Karpas-422 (cell line): ENCODE results near the gene SNX24. TPM values are rescaled to one million over a fixed set of nuclear protein-coding genes. Genes with fewer than 3 reads are reported as not detected.
"Not testable (repeated sequence)": the region's sequence is repeated elsewhere in the genome, so short reads cannot be mapped to it uniquely, and the experiment has no call there.

Experiments used
- DNase-seq: peaks from one replicate; pipeline ENCODE4 v3.0.0-alpha.2; 2015
- H2AFZ ChIP-seq: fragments of 200-600 bp; sonication (generic); 2 replicates; pipeline ENCODE4 v1.6.1; 2014; ENCODE audit warnings: antibody characterized with exemption, low read length, mixed read lengths
- H3K27ac ChIP-seq: fragments of 200-600 bp; sonication (generic); 2 replicates; pipeline ENCODE4 v1.5.1; 2014; ENCODE audit warnings: mild to moderate bottlenecking, low read length, moderate library complexity
- H3K27me3 ChIP-seq: fragments of 200-600 bp; sonication (generic); 2 replicates; pipeline ENCODE4 v1.6.1; 2014; ENCODE audit warnings: low read length, mixed read lengths
- H3K36me3 ChIP-seq: fragments of 200-600 bp; sonication (generic); 2 replicates; pipeline ENCODE4 v1.6.1; 2014; ENCODE audit warnings: low read length, mixed read lengths; ENCODE audit not compliant: insufficient read depth
- H3K4me1 ChIP-seq: fragments of 200-600 bp; sonication (generic); 2 replicates; pipeline ENCODE4 v1.6.1; 2014; ENCODE audit warnings: mild to moderate bottlenecking, low read length, mixed read lengths
- H3K4me2 ChIP-seq: fragments of 200-600 bp; sonication (generic); 2 replicates; pipeline ENCODE4 v1.6.1; 2014; ENCODE audit warnings: low read length, low read depth, mild to moderate bottlenecking; ENCODE audit not compliant: poor library complexity, severe bottlenecking
- H3K4me3 ChIP-seq: fragments of 200-600 bp; sonication (generic); 2 replicates; pipeline ENCODE4 v1.5.1; 2014; ENCODE audit warnings: mild to moderate bottlenecking, antibody characterized with exemption, low read length, mixed read lengths
- H3K79me2 ChIP-seq: fragments of 200-600 bp; sonication (generic); 2 replicates; pipeline ENCODE4 v1.6.1; 2014; ENCODE audit warnings: mild to moderate bottlenecking, low read length, mixed read lengths
- H3K9ac ChIP-seq: fragments of 200-600 bp; sonication (generic); 2 replicates; pipeline ENCODE4 v1.6.0; 2014; ENCODE audit warnings: low read length
- H3K9me2 ChIP-seq: fragments of 200-600 bp; sonication (generic), shearing (Covaris generic); replicated peaks from 2 replicates; pipeline ENCODE4 v1.6.0; 2014; ENCODE audit warnings: mild to moderate bottlenecking, low read length, moderate library complexity; ENCODE audit not compliant: insufficient read depth
- H3K9me3 ChIP-seq: fragments of 300-700, 200-600 bp; sonication (generic); 2 replicates; pipeline ENCODE4 v1.6.1; 2014; ENCODE audit warnings: low read length, mixed read lengths
- H4K20me1 ChIP-seq: fragments of 200-600 bp; sonication (generic); 2 replicates; pipeline ENCODE4 v1.6.1; 2014; ENCODE audit warnings: mild to moderate bottlenecking, antibody characterized with exemption, low read length, low read depth; ENCODE audit not compliant: insufficient read depth
- total RNA-seq: library from RNA; depleted of rRNA; stranded (reverse); fragments of >200 nt; shearing (Covaris generic); gene quantifications from 2 replicates; pipeline ENCODE4 v1.2.3, GENCODE V29; 2014; ENCODE audit warnings: low replicate concordance

SNX24 gene
- total RNA-seq, 1 experiment from 2014 or later: not detected

DNA sequence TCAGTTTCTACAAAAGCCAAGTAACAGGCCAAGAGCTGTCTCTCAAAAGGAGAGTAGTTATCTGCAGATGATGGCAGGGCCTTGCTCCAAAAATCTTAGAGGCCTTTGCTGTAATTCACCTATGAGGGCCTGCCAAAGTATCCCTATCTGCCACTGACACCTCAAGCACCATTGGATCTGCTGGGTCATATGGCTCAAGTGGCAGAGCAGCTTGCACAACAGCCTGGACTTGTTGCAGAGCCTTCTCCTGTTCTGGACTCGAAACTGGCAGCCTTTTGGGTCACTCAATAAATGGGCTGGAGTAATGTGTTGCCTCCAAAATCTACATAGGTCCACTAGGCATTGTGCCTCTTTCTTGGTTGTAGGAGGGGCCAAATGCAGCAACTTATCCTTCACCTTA is 128.3 kb downstream of the SNX24 start:
- H3K27ac ChIP-seq, H3K4me1 ChIP-seq, H3K4me3 ChIP-seq, DNase-seq, H3K9me3 ChIP-seq, H3K36me3 ChIP-seq, H3K9ac ChIP-seq, H2AFZ ChIP-seq, H3K27me3 ChIP-seq, H3K9me2 ChIP-seq, H3K79me2 ChIP-seq, H4K20me1 ChIP-seq, H3K4me2 ChIP-seq: not testable (repeated sequence)

DNA sequence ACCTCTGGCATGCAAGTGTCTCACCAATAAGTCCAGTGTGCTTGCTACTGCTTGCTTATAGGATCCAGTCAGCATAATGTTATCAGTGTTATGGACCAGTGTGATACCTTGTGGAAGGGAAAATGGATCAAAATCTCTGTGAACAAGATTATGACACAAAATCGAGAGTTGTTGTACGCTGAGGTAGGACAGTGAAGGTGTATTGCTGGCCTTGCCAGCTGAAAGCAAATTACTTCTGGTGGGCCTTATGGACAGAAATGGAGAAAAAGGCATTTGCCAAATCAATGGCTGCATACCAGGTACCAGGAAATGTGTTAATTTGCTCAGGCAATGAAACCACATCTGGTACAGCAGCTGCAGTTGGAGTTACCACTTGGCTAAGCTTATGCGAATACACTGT is 128.8 kb downstream of the SNX24 start:
- not testable (repeated sequence) for H3K79me2 ChIP-seq, H3K36me3 ChIP-seq, DNase-seq, H3K4me1 ChIP-seq, H3K9ac ChIP-seq, H3K9me2 ChIP-seq, H3K27me3 ChIP-seq, H3K27ac ChIP-seq, H3K4me2 ChIP-seq, H3K9me3 ChIP-seq, H3K4me3 ChIP-seq, H2AFZ ChIP-seq, H4K20me1 ChIP-seq

GRCh38 chr5:122977319-122977718 is 131.9 kb downstream of the SNX24 start:
- no peak for DNase-seq
- no peak overlapping the region for H3K9ac ChIP-seq
- H3K4me1 ChIP-seq: no peaks in the 10 kb centered on the region
- H4K20me1 ChIP-seq: no peaks in the 10 kb centered on the region
- no peaks in the 10 kb centered on the region for H3K36me3 ChIP-seq
- H3K79me2 ChIP-seq: no peaks in the 10 kb centered on the region
- no peaks in the 10 kb centered on the region for H3K9me3 ChIP-seq
- H3K27me3 ChIP-seq: no peaks in the 10 kb centered on the region
- no peak overlapping the region for H3K4me2 ChIP-seq
- no peak overlapping the region for H3K27ac ChIP-seq
- H3K9me2 ChIP-seq: no peaks in the 10 kb centered on the region
- no peak overlapping the region for H3K4me3 ChIP-seq
- H2AFZ ChIP-seq: no peak overlapping the region

DNA sequence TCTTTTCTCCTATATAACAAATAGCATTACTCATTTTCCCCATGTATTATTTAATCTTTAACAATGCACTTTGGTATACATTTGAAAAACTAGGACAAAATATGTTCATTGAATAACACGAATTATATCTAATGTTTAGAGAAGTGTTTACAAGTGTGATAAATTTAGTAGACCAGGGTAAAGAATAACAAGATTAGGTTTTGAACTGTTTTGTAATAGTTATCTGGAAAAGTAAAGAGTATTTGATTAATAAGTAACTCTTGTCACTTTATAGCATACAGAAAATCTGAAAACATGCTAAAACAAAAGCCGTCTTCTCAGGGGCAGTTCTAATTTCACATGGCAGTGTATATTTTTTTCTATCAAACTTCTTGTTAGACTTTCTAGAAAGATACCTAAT is 132.7 kb downstream of the SNX24 start:
- no peaks in the 10 kb centered on the region for H3K36me3 ChIP-seq
- no peak overlapping the region for H2AFZ ChIP-seq
- H3K79me2 ChIP-seq: no peaks in the 10 kb centered on the region
- no peaks in the 10 kb centered on the region for H3K9me2 ChIP-seq
- H3K4me1 ChIP-seq: no peaks in the 10 kb centered on the region
- no peaks in the 10 kb centered on the region for H3K27me3 ChIP-seq
- H4K20me1 ChIP-seq: no peaks in the 10 kb centered on the region
- DNase-seq: no peak
- no peak overlapping the region for H3K4me3 ChIP-seq
- no peaks in the 10 kb centered on the region for H3K9me3 ChIP-seq
- H3K9ac ChIP-seq: no peak overlapping the region
- H3K4me2 ChIP-seq: no peak overlapping the region
- no peak overlapping the region for H3K27ac ChIP-seq

GRCh38 chr5:122978644-122979297 is 133.4 kb downstream of the SNX24 start:
- H3K9ac ChIP-seq: no peak overlapping the region
- no peaks in the 10 kb centered on the region for H3K9me3 ChIP-seq
- no peak overlapping the region for H2AFZ ChIP-seq
- no peaks in the 10 kb centered on the region for H3K79me2 ChIP-seq
- H3K9me2 ChIP-seq: no peaks in the 10 kb centered on the region
- H3K27me3 ChIP-seq: no peaks in the 10 kb centered on the region
- H3K4me3 ChIP-seq: no peak overlapping the region
- no peaks in the 10 kb centered on the region for H3K36me3 ChIP-seq
- no peaks in the 10 kb centered on the region for H4K20me1 ChIP-seq
- no peak for DNase-seq
- no peak overlapping the region for H3K4me2 ChIP-seq
- H3K27ac ChIP-seq: no peak overlapping the region
- H3K4me1 ChIP-seq: no peaks in the 10 kb centered on the region

- H3K79me2 ChIP-seq: no peaks in the 10 kb centered on the region
- H3K9ac ChIP-seq: no peak overlapping the region
- H3K27me3 ChIP-seq: no peaks in the 10 kb centered on the region
- no peaks in the 10 kb centered on the region for H3K9me3 ChIP-seq
- H3K9me2 ChIP-seq: no peaks in the 10 kb centered on the region
- no peak overlapping the region for H2AFZ ChIP-seq
- no peaks in the 10 kb centered on the region for H4K20me1 ChIP-seq
- no peak overlapping the region for H3K4me2 ChIP-seq
- no peaks in the 10 kb centered on the region for H3K4me1 ChIP-seq
- no peak for DNase-seq
- H3K27ac ChIP-seq: no peak overlapping the region
- H3K4me3 ChIP-seq: no peak overlapping the region
- H3K36me3 ChIP-seq: no peaks in the 10 kb centered on the region
Measured at GRCh38 chr5:122981846-122982245, 136.4 kb downstream of the SNX24 start.

DNA sequence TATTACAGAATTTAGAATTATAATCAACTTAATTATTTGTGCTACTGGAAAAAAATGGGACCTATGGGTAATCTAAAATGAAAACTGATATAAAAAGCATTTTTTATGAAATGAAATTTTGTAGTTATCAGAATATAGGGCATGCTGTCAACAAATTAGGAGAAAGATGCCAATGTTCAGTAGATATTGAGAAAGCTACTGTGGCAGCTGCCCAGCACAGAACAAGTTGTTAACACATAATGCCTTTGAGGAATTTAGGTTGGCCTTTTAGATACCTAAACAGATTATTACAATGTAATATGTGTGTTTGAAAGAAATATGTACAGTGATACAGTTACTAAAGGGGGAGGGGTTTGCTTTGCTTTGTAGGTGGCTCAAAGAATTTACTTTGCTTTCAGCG is 137.0 kb downstream of the SNX24 start:
- H3K9me2 ChIP-seq: no peaks in the 10 kb centered on the region
- no peak overlapping the region for H2AFZ ChIP-seq
- no peaks in the 10 kb centered on the region for H3K79me2 ChIP-seq
- H4K20me1 ChIP-seq: no peaks in the 10 kb centered on the region
- H3K4me2 ChIP-seq: no peak overlapping the region
- H3K4me1 ChIP-seq: no peaks in the 10 kb centered on the region
- H3K27me3 ChIP-seq: no peaks in the 10 kb centered on the region
- H3K4me3 ChIP-seq: no peak overlapping the region
- no peak overlapping the region for H3K9ac ChIP-seq
- H3K9me3 ChIP-seq: no peaks in the 10 kb centered on the region
- no peaks in the 10 kb centered on the region for H3K36me3 ChIP-seq
- no peak overlapping the region for H3K27ac ChIP-seq
- DNase-seq: no peak

DNA sequence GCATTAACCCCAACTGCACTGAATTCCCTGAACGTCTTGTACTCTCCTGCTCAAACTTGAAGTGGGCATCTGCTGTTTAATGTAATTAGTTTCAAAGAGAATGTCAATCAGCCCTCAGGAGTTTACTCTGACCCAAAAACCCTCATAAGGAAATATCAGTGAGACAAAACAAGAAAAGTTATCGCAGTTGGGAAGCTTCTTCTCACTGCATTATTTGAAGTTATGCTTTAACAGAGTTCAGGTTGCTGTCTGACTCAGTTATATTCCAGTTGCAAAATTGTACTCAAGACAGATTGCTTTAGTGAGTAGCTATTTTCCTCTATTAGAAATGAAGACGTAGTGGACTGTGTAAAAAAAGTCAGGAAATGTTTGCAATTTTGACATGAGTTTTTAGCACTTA is 139.0 kb downstream of the SNX24 start:
- Histone ChIP-seq H3K4me1 (no peaks in the 10 kb centered on the region), H3K4me3 (no peak overlapping the region), H3K9ac (no peak overlapping the region), H2AFZ (no peak overlapping the region), H3K4me2 (no peak overlapping the region), H3K79me2 (no peaks in the 10 kb centered on the region), H3K36me3 (no peaks in the 10 kb centered on the region), H4K20me1 (no peaks in the 10 kb centered on the region), H3K27me3 (no peaks in the 10 kb centered on the region), H3K9me2 (no peaks in the 10 kb centered on the region), H3K27ac (no peak overlapping the region), H3K9me3 (no peaks in the 10 kb centered on the region)
- DNase-seq: no peak
